K562 (cell line): ENCODE data around the gene CAPN10.

Experiments
- BACH1 ChIP-seq: fragments of 200-800 bp; sonication (Bioruptor generic); IDR thresholded peaks from 2 replicates; pipeline ENCODE4 v1.6.1; 2016; ENCODE audit warnings: missing genetic modification characterization, missing compliant biosample characterization
- MAZ ChIP-seq, 2 experiments: fragments of 450-650 bp in 1 of 2; sonication (generic) in 1 of 2; formaldehyde crosslinking; IDR thresholded peaks in 1 of 2; conservative IDR thresholded peaks in 1 of 2; 2 replicates each; pipeline versions ENCODE4 v1.4.0 to v1.5.0; 2020; ENCODE audit warnings: mild to moderate bottlenecking in 1 of 2, missing genetic modification reagents in 1 of 2
- TF ChIP-seq, protein P1 (sequence below): sonication (generic); formaldehyde crosslinking; IDR thresholded peaks from 2 replicates; pipeline ENCODE4 v1.8.1; 2022; ENCODE audit warnings: missing genetic modification reagents

DNA sequence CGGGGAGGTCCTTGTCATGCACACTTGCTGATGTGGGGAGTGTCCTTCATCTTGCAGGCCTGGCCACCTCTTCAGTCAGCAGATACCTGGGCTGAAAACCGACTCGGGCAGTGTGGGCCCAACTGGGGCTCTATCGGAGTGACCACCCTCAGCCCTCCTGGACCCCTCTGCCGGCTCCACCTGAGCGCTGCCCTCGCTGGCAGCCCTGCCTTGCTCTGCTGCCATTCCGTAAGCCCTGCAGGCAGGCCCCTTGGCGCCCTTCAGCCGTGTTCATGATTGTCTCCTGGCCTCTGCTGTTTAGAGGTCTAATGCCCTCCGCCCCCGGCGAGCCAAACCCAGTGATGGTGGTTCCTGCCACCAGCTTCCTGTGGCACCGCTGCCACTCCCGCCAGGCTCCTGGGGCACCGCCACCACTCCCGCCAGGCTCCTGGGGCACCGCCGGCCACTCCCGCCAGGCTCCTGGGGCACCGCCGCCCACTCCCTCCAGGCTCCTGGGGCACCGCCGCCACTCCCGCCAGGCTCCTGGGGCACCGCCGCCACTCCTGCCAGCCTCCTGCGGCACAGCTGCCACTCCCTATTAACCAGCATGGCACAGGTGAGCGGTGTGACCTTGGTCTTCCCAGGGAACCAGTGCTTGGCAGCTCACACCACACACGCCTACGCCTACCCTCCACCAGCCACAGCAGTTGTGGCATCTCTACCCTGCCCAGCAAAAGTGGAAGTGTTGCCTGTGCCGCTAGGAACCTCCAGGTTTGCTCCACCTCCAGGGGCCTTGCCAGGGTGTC is 15.9 kb downstream of the CAPN10 start:
- TF ChIP-seq BACH1 (tag) (no peak), MAZ (CRISPR knock-in tag; conservative IDR thresholded peaks at IDR 0.05 in 1 of 2, IDR thresholded peaks at IDR 0.05 in 1 of 2) (no peak)
- TF ChIP-seq, protein P1, sequence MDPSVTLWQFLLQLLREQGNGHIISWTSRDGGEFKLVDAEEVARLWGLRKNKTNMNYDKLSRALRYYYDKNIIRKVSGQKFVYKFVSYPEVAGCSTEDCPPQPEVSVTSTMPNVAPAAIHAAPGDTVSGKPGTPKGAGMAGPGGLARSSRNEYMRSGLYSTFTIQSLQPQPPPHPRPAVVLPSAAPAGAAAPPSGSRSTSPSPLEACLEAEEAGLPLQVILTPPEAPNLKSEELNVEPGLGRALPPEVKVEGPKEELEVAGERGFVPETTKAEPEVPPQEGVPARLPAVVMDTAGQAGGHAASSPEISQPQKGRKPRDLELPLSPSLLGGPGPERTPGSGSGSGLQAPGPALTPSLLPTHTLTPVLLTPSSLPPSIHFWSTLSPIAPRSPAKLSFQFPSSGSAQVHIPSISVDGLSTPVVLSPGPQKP (CRISPR knock-in tag) = no peak
